Measurements from ENCODE around the gene FIBCD1. TPM values are rescaled to one million over a fixed set of nuclear protein-coding genes. Genes with fewer than 3 reads are reported as not detected.

Gene FIBCD1
- total RNA-seq, 2 experiments from 2014 or later = not detected

DNA sequence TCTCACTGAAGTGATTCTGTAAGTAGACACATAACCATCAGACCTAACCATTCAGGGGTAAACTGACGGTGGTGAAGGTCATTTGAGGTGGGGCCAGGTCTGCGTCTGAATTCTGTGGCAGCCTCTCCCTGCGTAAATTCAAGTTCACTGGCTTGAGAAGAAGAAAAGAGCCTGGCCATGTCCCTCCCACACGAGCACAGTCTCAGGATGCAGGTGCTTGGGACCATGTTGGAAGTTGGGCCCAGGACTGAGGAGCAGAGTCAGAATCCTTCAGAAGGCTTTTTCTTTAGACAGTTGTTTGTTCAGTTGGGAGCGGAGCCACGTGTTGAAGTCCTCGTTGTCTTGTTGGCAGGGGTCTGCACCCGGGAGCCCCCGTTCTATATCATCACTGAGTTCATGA lies 66.5 kb downstream of the FIBCD1 start:
- no peak for DNase-seq
- Mint-ChIP-seq H3K36me3 (ENCODE audit: low read depth) (peaks cover 10% of the 10 kb centered on the region), H3K4me3 (no peak overlapping the region), H3K4me1 (ENCODE audit: low read depth) (no peaks in the 10 kb centered on the region), H3K27me3 (ENCODE audit: low read depth) (no peaks in the 10 kb centered on the region), H3K9me3 (no peaks in the 10 kb centered on the region), H3K27ac (no peak overlapping the region)
- CTCF ChIA-PET = no interaction called here
- intact Hi-C loops (cut with micrococcal nuclease) = loop anchor here (5.0 kb wide), 1 partner anchor 125 kb away; no protein-coding TSS in a partner anchor

- peaks cover 10% of the 10 kb centered on the region for H3K36me3 Mint-ChIP-seq (ENCODE audit: low read depth)
- intact Hi-C loops (cut with micrococcal nuclease) = loop anchor here (5.0 kb wide), 1 partner anchor 125 kb away; no protein-coding TSS in a partner anchor
- CTCF ChIA-PET = no interaction called here
Observed at GRCh38 chr9:130872093-130872492, 67.0 kb downstream of the FIBCD1 start.

GRCh38 chr9:130871395-130872062 lies 67.5 kb downstream of the FIBCD1 start:
- H3K27ac Mint-ChIP-seq = no peak overlapping the region
- CTCF ChIA-PET = no interaction called here
- intact Hi-C loops (cut with micrococcal nuclease) = loop anchor here (5.0 kb wide), 1 partner anchor 126 kb away; no protein-coding TSS in a partner anchor
- H3K36me3 Mint-ChIP-seq (ENCODE audit: low read depth) = peaks cover 10% of the 10 kb centered on the region
- H3K9me3 Mint-ChIP-seq = no peaks in the 10 kb centered on the region
- no peak for DNase-seq
- H3K4me1 Mint-ChIP-seq (ENCODE audit: low read depth) = no peaks in the 10 kb centered on the region
- H3K27me3 Mint-ChIP-seq (ENCODE audit: low read depth) = no peaks in the 10 kb centered on the region
- H3K4me3 Mint-ChIP-seq = no peak overlapping the region

More at GRCh38 chr9:130872093-130872492, 67.0 kb downstream of the FIBCD1 start:
- Mint-ChIP-seq H3K27ac (no peak overlapping the region), H3K4me1 (ENCODE audit: low read depth) (no peaks in the 10 kb centered on the region), H3K9me3 (no peaks in the 10 kb centered on the region), H3K4me3 (no peak overlapping the region), H3K27me3 (ENCODE audit: low read depth) (no peaks in the 10 kb centered on the region)
- no peak for DNase-seq

GRCh38 chr9:130870491-130871381 lies 68.3 kb downstream of the FIBCD1 start:
- no peak overlapping the region for H3K4me3 Mint-ChIP-seq
- CTCF ChIA-PET = interaction anchor here (0.6 to 6.1 kb wide), 8 partner anchors 12 to 176 kb away, joined by 3 to 54 read pairs (median 4); no protein-coding TSS in a partner anchor
- no peaks in the 10 kb centered on the region for H3K4me1 Mint-ChIP-seq (ENCODE audit: low read depth)

GRCh38 chr9:130869250-130869649 lies 69.8 kb downstream of the FIBCD1 start:
- no peak overlapping the region for H3K4me3 Mint-ChIP-seq
- intact Hi-C loops (cut with micrococcal nuclease) = no loop called here
- H3K27ac Mint-ChIP-seq = no peak overlapping the region
- CTCF ChIA-PET = interaction anchor here (0.5 to 6.1 kb wide), 8 partner anchors 10 to 178 kb away, joined by 3 to 54 read pairs (median 6); no protein-coding TSS in a partner anchor
- H3K27me3 Mint-ChIP-seq (ENCODE audit: low read depth) = no peaks in the 10 kb centered on the region
- DNase-seq = no peak
- H3K36me3 Mint-ChIP-seq (ENCODE audit: low read depth) = peaks cover 5% of the 10 kb centered on the region
- no peaks in the 10 kb centered on the region for H3K4me1 Mint-ChIP-seq (ENCODE audit: low read depth)
- no peaks in the 10 kb centered on the region for H3K9me3 Mint-ChIP-seq

More at GRCh38 chr9:130870491-130871381, 68.3 kb downstream of the FIBCD1 start:
- Mint-ChIP-seq H3K36me3 (ENCODE audit: low read depth) (peaks cover 10% of the 10 kb centered on the region), H3K27me3 (ENCODE audit: low read depth) (no peaks in the 10 kb centered on the region), H3K9me3 (no peaks in the 10 kb centered on the region), H3K27ac (no peak overlapping the region)
- intact Hi-C loops (cut with micrococcal nuclease) = loop anchor here (5.0 kb wide), 1 partner anchor 127 kb away; no protein-coding TSS in a partner anchor
- no peak for DNase-seq

DNA sequence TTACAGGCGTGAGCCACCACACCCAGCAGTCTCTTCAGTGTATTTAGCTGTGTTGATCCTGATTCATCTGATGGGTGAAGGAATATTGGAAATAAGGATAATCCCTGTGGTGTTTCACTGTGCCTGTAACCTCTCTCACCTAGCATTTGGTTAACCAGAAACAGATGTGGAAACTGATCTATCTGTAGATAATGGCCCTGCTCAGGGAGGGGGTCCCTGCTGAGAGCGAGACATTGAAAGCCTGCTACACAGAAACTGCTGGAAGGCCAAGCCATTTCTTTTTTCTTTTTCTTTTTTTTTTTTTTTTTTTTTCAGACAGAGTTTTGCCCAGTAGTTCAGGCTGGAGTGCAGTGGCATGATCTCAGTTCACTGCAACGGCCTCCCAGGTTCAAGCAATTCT lies 70.8 kb downstream of the FIBCD1 start:
- no peaks in the 10 kb centered on the region for H3K4me1 Mint-ChIP-seq (ENCODE audit: low read depth)
- H3K36me3 Mint-ChIP-seq (ENCODE audit: low read depth) = peaks cover under 1% of the 10 kb centered on the region
- H3K27me3 Mint-ChIP-seq (ENCODE audit: low read depth) = no peaks in the 10 kb centered on the region
- CTCF ChIA-PET = interaction anchor here (2.1 to 6.1 kb wide), 2 partner anchors 96 to 179 kb away, joined by 8 to 54 read pairs; no protein-coding TSS in a partner anchor
- H3K27ac Mint-ChIP-seq = no peak overlapping the region
- H3K9me3 Mint-ChIP-seq = no peaks in the 10 kb centered on the region
- DNase-seq = no peak
- intact Hi-C loops (cut with micrococcal nuclease) = no loop called here
- H3K4me3 Mint-ChIP-seq = no peak overlapping the region

DNA sequence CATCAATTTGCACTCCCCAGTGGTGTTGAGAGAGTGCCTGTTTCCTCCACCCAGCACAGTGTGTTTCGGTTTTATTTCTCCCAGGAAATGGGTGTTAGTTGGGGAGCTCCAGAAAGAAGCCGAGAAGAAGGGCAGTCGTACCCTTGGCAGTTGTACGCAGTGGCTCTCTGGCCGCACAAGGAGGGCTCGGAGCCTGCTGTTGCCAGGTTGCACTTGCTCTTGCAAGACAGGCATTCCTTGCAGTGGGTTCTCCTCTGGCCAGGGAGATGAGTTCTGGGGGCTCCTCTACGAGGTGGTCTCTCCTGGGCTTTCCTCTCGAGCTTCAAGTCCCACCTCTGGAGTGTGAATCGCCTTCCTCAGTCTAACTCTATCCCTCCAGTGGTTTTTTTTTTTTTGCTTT lies 71.5 kb downstream of the FIBCD1 start:
- no peaks in the 10 kb centered on the region for H3K4me1 Mint-ChIP-seq (ENCODE audit: low read depth)
- no peaks in the 10 kb centered on the region for H3K9me3 Mint-ChIP-seq
- H3K27ac Mint-ChIP-seq = no peak overlapping the region
- CTCF ChIA-PET = interaction anchor here (0.6 to 6.1 kb wide), 11 partner anchors 9 to 179 kb away, joined by 3 to 54 read pairs (median 4); partner anchors contain the start of gene ABL1
- no peaks in the 10 kb centered on the region for H3K27me3 Mint-ChIP-seq (ENCODE audit: low read depth)
- DNase-seq = no peak
- H3K4me3 Mint-ChIP-seq = no peak overlapping the region
- no peaks in the 10 kb centered on the region for H3K36me3 Mint-ChIP-seq (ENCODE audit: low read depth)
- intact Hi-C loops (cut with micrococcal nuclease) = no loop called here

DNA sequence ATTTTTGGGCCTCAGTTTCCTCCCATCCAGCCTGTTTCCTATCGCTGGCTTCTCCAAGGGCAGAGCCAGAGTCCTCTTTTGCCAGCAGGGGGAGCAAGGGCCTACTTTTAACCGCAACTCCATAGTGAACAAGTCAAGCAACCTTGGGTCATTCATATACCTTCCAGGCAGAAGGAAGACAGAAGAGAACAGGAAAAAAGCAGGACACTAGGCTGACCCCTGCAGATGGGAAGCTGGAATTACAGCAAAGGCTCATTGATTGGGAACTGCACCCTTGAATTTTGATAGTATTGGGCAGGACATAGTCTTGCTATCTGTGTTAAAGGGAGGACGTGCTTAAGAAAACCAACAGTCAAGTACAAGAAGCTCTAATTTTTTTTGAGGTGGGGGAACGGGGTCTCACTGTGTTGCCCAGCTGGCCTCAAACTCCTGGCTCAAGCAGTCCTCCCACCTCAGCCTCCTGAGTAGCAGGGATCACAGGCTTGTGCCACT lies 72.5 kb downstream of the FIBCD1 start:
- Mint-ChIP-seq H3K36me3 (ENCODE audit: low read depth) (no peaks in the 10 kb centered on the region), H3K9me3 (no peaks in the 10 kb centered on the region), H3K4me3 (no peak overlapping the region), H3K27ac (no peak overlapping the region), H3K4me1 (ENCODE audit: low read depth) (no peaks in the 10 kb centered on the region), H3K27me3 (ENCODE audit: low read depth) (no peaks in the 10 kb centered on the region)
- CTCF ChIA-PET = interaction anchor here (0.6 to 6.1 kb wide), 21 partner anchors 14 to 180 kb away, joined by 3 to 54 read pairs (median 4); partner anchors contain the start of gene ABL1
- DNase-seq = peak; percentile 79
- intact Hi-C loops (cut with micrococcal nuclease) = loop anchor here (1.0 kb wide), 2 partner anchors 75 to 180 kb away; no protein-coding TSS in a partner anchor

- H3K4me1 Mint-ChIP-seq (ENCODE audit: low read depth) = no peaks in the 10 kb centered on the region
- H3K9me3 Mint-ChIP-seq = no peaks in the 10 kb centered on the region
- no peaks in the 10 kb centered on the region for H3K36me3 Mint-ChIP-seq (ENCODE audit: low read depth)
- CTCF ChIA-PET = interaction anchor here (0.6 to 6.1 kb wide), 15 partner anchors 15 to 961 kb away, joined by 3 to 54 read pairs (median 3); no protein-coding TSS in a partner anchor
- DNase-seq = no peak
- H3K27ac Mint-ChIP-seq = no peak overlapping the region
- H3K4me3 Mint-ChIP-seq = no peak overlapping the region
- no peaks in the 10 kb centered on the region for H3K27me3 Mint-ChIP-seq (ENCODE audit: low read depth)
- intact Hi-C loops (cut with micrococcal nuclease) = loop anchor here (1.0 kb wide), 2 partner anchors 75 to 180 kb away; no protein-coding TSS in a partner anchor
Observed at GRCh38 chr9:130865921-130866320, 73.1 kb downstream of the FIBCD1 start.

DNA sequence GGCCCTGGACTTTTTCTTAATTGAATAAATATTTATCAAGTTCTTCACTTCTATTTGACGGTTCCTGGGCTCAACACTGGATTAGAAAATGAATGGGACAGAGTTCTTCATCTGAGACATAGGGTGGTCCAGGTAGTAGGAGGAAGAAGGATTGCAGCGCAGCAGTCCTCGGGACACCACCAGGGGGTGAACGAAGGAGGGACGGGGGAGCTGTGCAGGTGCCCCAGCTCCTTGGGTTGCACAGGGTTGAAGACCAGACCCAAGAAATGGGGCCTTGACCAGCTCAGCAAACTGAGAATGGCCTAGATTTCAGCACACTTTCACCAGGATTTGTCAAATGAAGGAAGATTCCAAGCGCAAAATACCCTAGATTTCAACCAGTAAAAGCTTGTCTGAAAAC lies 74.5 kb downstream of the FIBCD1 start:
- no peaks in the 10 kb centered on the region for H3K4me1 Mint-ChIP-seq (ENCODE audit: low read depth)
- no peak overlapping the region for H3K4me3 Mint-ChIP-seq
- no peaks in the 10 kb centered on the region for H3K9me3 Mint-ChIP-seq
- no peak for DNase-seq
- no peaks in the 10 kb centered on the region for H3K27me3 Mint-ChIP-seq (ENCODE audit: low read depth)
- intact Hi-C loops (cut with micrococcal nuclease) = no loop called here
- no peak overlapping the region for H3K27ac Mint-ChIP-seq
- CTCF ChIA-PET = interaction anchor here (0.6 to 3.1 kb wide), 7 partner anchors 31 to 735 kb away, joined by 3 to 14 read pairs (median 6); no protein-coding TSS in a partner anchor
- no peaks in the 10 kb centered on the region for H3K36me3 Mint-ChIP-seq (ENCODE audit: low read depth)

DNA sequence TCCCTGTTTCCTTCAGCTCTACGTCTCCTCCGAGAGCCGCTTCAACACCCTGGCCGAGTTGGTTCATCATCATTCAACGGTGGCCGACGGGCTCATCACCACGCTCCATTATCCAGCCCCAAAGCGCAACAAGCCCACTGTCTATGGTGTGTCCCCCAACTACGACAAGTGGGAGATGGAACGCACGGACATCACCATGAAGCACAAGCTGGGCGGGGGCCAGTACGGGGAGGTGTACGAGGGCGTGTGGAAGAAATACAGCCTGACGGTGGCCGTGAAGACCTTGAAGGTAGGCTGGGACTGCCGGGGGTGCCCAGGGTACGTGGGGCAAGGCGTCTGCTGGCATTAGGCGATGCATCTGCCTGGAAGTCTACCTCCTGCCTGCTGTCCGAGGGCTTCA lies 76.3 kb downstream of the FIBCD1 start:
- intact Hi-C loops (cut with micrococcal nuclease) = loop anchor here (1.0 kb wide), 2 partner anchors 91 to 155 kb away; no protein-coding TSS in a partner anchor
- no peaks in the 10 kb centered on the region for H3K36me3 Mint-ChIP-seq (ENCODE audit: low read depth)
- CTCF ChIA-PET = interaction anchor here (0.5 to 2.5 kb wide), 6 partner anchors 11 to 212 kb away, joined by 3 to 11 read pairs (median 4); no protein-coding TSS in a partner anchor

More for the DNA sequence above, 76.3 kb downstream of the FIBCD1 start:
- no peaks in the 10 kb centered on the region for H3K4me1 Mint-ChIP-seq (ENCODE audit: low read depth)
- no peaks in the 10 kb centered on the region for H3K27me3 Mint-ChIP-seq (ENCODE audit: low read depth)
- no peak for DNase-seq
- no peak overlapping the region for H3K27ac Mint-ChIP-seq
- no peaks in the 10 kb centered on the region for H3K9me3 Mint-ChIP-seq
- H3K4me3 Mint-ChIP-seq = no peak overlapping the region
